K562 (cell line): ENCODE data around the gene XAB2. TPM values are rescaled to one million over a fixed set of nuclear protein-coding genes. Genes with fewer than 3 reads are reported as not detected.

Source experiments
- ATAC-seq: fragments of 200-7000 bp; cut with Tn5 transposase; 3 replicates; pipeline ENCODE4 v1.9.1; 2020; ENCODE audit warnings: moderate library complexity
- BruUV-seq: library from RNA; stranded (reverse); fragments of 400-500 nt; replicated peaks from 2 replicates; lab custom pipeline; 2021; lab: Mats Ljungman, UMichigan
- CTCF ChIA-PET: fragments of 300-600 bp; formaldehyde crosslinking; extraction: SDS; loops from one replicate; lab custom pipeline; 2021; ENCODE audit warnings: low intra/inter-chr PET ratio; lab: Yijun Ruan, JAX
- POLR2A ChIA-PET: fragments of 300-600, 350-650 bp; sonication (Branson Sonifier 250); formaldehyde crosslinking; extraction: SDS; loops from one replicate; lab custom pipeline; 2021; ENCODE audit warnings: antibody characterized with exemption, inconsistent platforms; lab: Yijun Ruan, JAX
- DNase-seq, 4 experiments: peaks; one replicate each; pipeline versions ENCODE4 v3.0.0 to v3.0.0-alpha.2; 2011 to 2018; ENCODE audit warnings: low spot score in 3 of 4, mixed read lengths in 3 of 4; ENCODE audit errors: extremely low read depth in 1 of 4
- FAIRE-seq: peaks from 2 replicates; lab custom pipeline; 2011; peaks lifted over from hg19 to GRCh38; lab: Jason Lieb, UNC
- H2AFZ ChIP-seq: 2 replicates; pipeline ENCODE4 v1.6.0; 2011; ENCODE audit warnings: low read depth, low read length, control low read depth, inconsistent platforms
- H3K27ac ChIP-seq: fragments of 200-600 bp; 3 replicates; pipeline ENCODE4 v1.8.0; 2011; ENCODE audit warnings: low read depth, mild to moderate bottlenecking, control low read depth, inconsistent platforms, low read length, moderate library complexity, mixed read lengths; ENCODE audit errors: extremely low read depth
- H3K27me3 ChIP-seq, 2 experiments: fragments of 300-600 bp in 1 of 2; 2 replicates in 1 of 2; 3 replicates in 1 of 2; pipeline versions ENCODE4 v1.6.0 to v1.8.0; 2011; ENCODE audit warnings: inconsistent platforms in 2 of 2, low read length in 2 of 2, mild to moderate bottlenecking in 1 of 2, mixed read lengths in 1 of 2, moderate library complexity in 1 of 2; ENCODE audit not compliant: control insufficient read depth in 2 of 2, insufficient read depth in 2 of 2
- H3K36me3 ChIP-seq: fragments of 300-600 bp; 3 replicates; pipeline ENCODE4 v1.8.0; 2011; ENCODE audit warnings: mild to moderate bottlenecking, low read length, inconsistent platforms; ENCODE audit not compliant: control insufficient read depth, insufficient read depth
- H3K4me1 ChIP-seq, 2 experiments: fragments of 200-600 bp in 1 of 2; replicated peaks in 1 of 2; 2 replicates in 1 of 2; 3 replicates in 1 of 2; pipeline versions ENCODE4 v1.5.1 to v1.8.0; 2011; ENCODE audit warnings: inconsistent platforms in 2 of 2, low read length in 2 of 2, mild to moderate bottlenecking in 1 of 2, mixed read lengths in 1 of 2, moderate library complexity in 1 of 2; ENCODE audit not compliant: control insufficient read depth in 2 of 2, insufficient read depth in 2 of 2
- H3K4me2 ChIP-seq: 2 replicates; pipeline ENCODE4 v1.6.1; 2011; ENCODE audit warnings: low read length, control low read depth, inconsistent platforms, mixed read lengths; ENCODE audit not compliant: insufficient read depth
- H3K4me3 ChIP-seq: fragments of 200-600 bp; sonication (generic), shearing (Covaris generic); 2 replicates; pipeline ENCODE4 v1.5.1; 2016; ENCODE audit warnings: control low read depth, inconsistent platforms
- H3K79me2 ChIP-seq: fragments of 200-600 bp; 3 replicates; pipeline ENCODE4 v1.8.0; 2011; ENCODE audit warnings: low read length, inconsistent platforms; ENCODE audit not compliant: control insufficient read depth, insufficient read depth
- H3K9ac ChIP-seq, 2 experiments: 2 replicates each; pipeline versions ENCODE4 v1.6.0 to v1.6.1; 2011; ENCODE audit warnings: low read depth in 2 of 2, low read length in 2 of 2, control low read depth in 1 of 2, inconsistent platforms in 1 of 2, mild to moderate bottlenecking in 1 of 2, mixed read lengths in 1 of 2; ENCODE audit not compliant: insufficient read depth in 1 of 2
- H3K9me1 ChIP-seq: one replicate; pipeline ENCODE4 v1.6.0; 2011; ENCODE audit warnings: inconsistent platforms, mild to moderate bottlenecking, low read length, moderate library complexity; ENCODE audit not compliant: control insufficient read depth, insufficient read depth
- H3K9me3 ChIP-seq: replicated peaks from 2 replicates; pipeline ENCODE4 v1.5.1; 2011; ENCODE audit warnings: low read depth, low read length, inconsistent platforms; ENCODE audit not compliant: control insufficient read depth, insufficient read depth
- H4K20me1 ChIP-seq: replicated peaks from 2 replicates; pipeline ENCODE4 v1.6.1; 2011; ENCODE audit warnings: low read length, inconsistent platforms, mixed read lengths; ENCODE audit not compliant: control insufficient read depth, insufficient read depth
- BRF2 ChIP-seq: IDR thresholded peaks from 3 replicates; pipeline ENCODE4 v1.6.1; 2011; ENCODE audit warnings: borderline replicate concordance, mild to moderate bottlenecking; ENCODE audit not compliant: insufficient read length, insufficient read depth
- HINFP ChIP-seq: fragments of 450-650 bp; conservative IDR thresholded peaks from 2 replicates; pipeline ENCODE4 v1.6.1; 2016; ENCODE audit warnings: missing genetic modification characterization, low read depth, mild to moderate bottlenecking, control low read depth, missing compliant biosample characterization
- JUND ChIP-seq, 2 experiments: IDR thresholded peaks; 2 replicates in 1 of 2; 3 replicates in 1 of 2; pipeline ENCODE4 v1.6.1; 2011; ENCODE audit warnings: borderline replicate concordance in 2 of 2, low read depth in 2 of 2, low read length in 2 of 2, improper control_type of control experiment in 1 of 2, missing biosample characterization in 1 of 2, missing genetic modification characterization in 1 of 2, missing genetic modification reagents in 1 of 2
- KDM2B ChIP-seq: fragments of 250-450 bp; sonication (Bioruptor Pico); IDR thresholded peaks from 2 replicates; pipeline ENCODE4 v1.8.0; 2021; ENCODE audit warnings: mild to moderate bottlenecking, moderate library complexity
- LEF1 ChIP-seq: fragments of 450-650 bp; IDR thresholded peaks from 2 replicates; pipeline ENCODE4 v1.6.1; 2016; ENCODE audit warnings: mild to moderate bottlenecking
- RBBP5 ChIP-seq: fragments of 200-600 bp; sonication (generic); IDR thresholded peaks from 2 replicates; pipeline ENCODE4 v1.6.1; 2012; ENCODE audit warnings: borderline replicate concordance, mild to moderate bottlenecking, low read length, control low read depth, inconsistent platforms; ENCODE audit not compliant: insufficient read depth, poor library complexity, severe bottlenecking
- RCOR1 ChIP-seq, 2 experiments: IDR thresholded peaks; 2 replicates each; pipeline ENCODE4 v1.6.1; 2012; ENCODE audit warnings: low read depth in 2 of 2, low read length in 2 of 2, borderline replicate concordance in 1 of 2, improper control_type of control experiment in 1 of 2
- ZC3H11A ChIP-seq: IDR thresholded peaks from 2 replicates; pipeline ENCODE4 v1.6.1; 2012; ENCODE audit warnings: low read depth, low read length, improper control_type of control experiment
- ZNF347 ChIP-seq: fragments of 450-650 bp; formaldehyde crosslinking; IDR thresholded peaks from 2 replicates; pipeline ENCODE4 v1.4.0; 2020; ENCODE audit warnings: low read depth, mild to moderate bottlenecking, moderate library complexity
- ZNF398 ChIP-seq: fragments of 250-450 bp; sonication (Bioruptor Pico); IDR thresholded peaks from 2 replicates; pipeline ENCODE4 v1.8.0; 2021; ENCODE audit warnings: moderate library complexity, mild to moderate bottlenecking, inconsistent platforms
- ZNF830 ChIP-seq: fragments of 250-450 bp; sonication (Bioruptor Pico); IDR thresholded peaks from 2 replicates; pipeline ENCODE4 v1.5.0; 2021; ENCODE audit warnings: mild to moderate bottlenecking
- WGBS: fragments of 100-300 bp; shearing (Covaris generic); methylation state at CpG from one replicate; pipeline ENCODE4 v1.1.6; 2016; ENCODE audit warnings: low coverage, mixed read lengths; ENCODE audit not compliant: insufficient coverage; ENCODE audit errors: missing lambda C conversion rate; 5-methylcytosine and 5-hydroxymethylcytosine counted together
- in situ Hi-C: fragments of 300-500 bp; cut with MboI; formaldehyde crosslinking; loops from 4 replicates; pipeline ENCODE4 v1.15.0; 2018; ENCODE audit warnings: inconsistent platforms, mixed read lengths
- intact Hi-C: fragments of 100-400 bp; cut with micrococcal nuclease; formaldehyde crosslinking; loops from 2 replicates; pipeline ENCODE4 v1.14.2; 2022
- polyA plus RNA-seq, 8 experiments: library from polyadenylated mRNA; depleted of rRNA in 4 of 8; stranded (reverse) in 5 of 8; unstranded in 3 of 8; fragments of >200 nt; fragmentation: Nextera tagmentation in 2 of 8; fragmentation: Illumina TruSeq in 1 of 8; extraction: Ambion mirVana in 2 of 8; extraction: Trizol in 1 of 8; gene quantifications; 2 replicates each; pipeline versions ENCODE4 v1.2.1 to v1.2.3, GENCODE V29; 2011 to 2014; ENCODE audit warnings: inconsistent platforms in 1 of 8, missing spikeins in 1 of 8
- total RNA-seq, 7 experiments: library from RNA; depleted of rRNA in 6 of 7; stranded (reverse); fragments of >200 nt in 6 of 7; fragmentation: Illumina TruSeq in 2 of 7; extraction: Trizol in 2 of 7; gene quantifications; 2 replicates each; pipeline versions ENCODE4 v1.2.1 to v1.2.3, GENCODE V29; 2011 to 2021; ENCODE audit warnings: low replicate concordance in 1 of 7

XAB2 gene
- total and polyA plus RNA-seq, 9 of the 15 experiments (the other 6 are each of a cell fraction or from before 2014, with no cell fraction given): 0.21 to 58.3 (median 20.0) TPM

- POLR2A ChIA-PET: interaction anchor here (0.5 to 1.4 kb wide), 6 partner anchors 9 to 540 kb away, joined by 3 to 7 read pairs (median 4); no protein-coding TSS in a partner anchor
- H3K4me2 ChIP-seq: no peak overlapping the region
- ATAC-seq (no peak; the same call in 2 of the 3 replicates), FAIRE-seq (no peak), DNase-seq (no peak)
- in situ Hi-C loops: no loop called here
- peaks cover 75% of the 10 kb centered on the region; the same call in 2 of the 3 replicates for H3K36me3 ChIP-seq
- no peak overlapping the region; a peak in 1 of 4 replicates for H3K9ac ChIP-seq
- 91% methylated on average over 28 of the region's 39 CpGs for WGBS
- intact Hi-C loops: no loop called here
- no peak overlapping the region for H3K4me3 ChIP-seq
- no peak overlapping the region for H3K27ac ChIP-seq
- no peaks in the 10 kb centered on the region for H3K27me3 ChIP-seq
- no peak overlapping the region for H2AFZ ChIP-seq
- BruUV-seq: no TSS peak
- H3K9me3 ChIP-seq: no peaks in the 10 kb centered on the region
- CTCF ChIA-PET: no interaction called here
- TF ChIP-seq ZNF347 (CRISPR knock-in tag): no peak
- no peak for TF ChIP-seq KDM2B (CRISPR knock-in tag)
- TF ChIP-seq HINFP: no peak
- TF ChIP-seq ZC3H11A: no peak
- no peak for TF ChIP-seq ZNF398 (CRISPR knock-in tag)
- TF ChIP-seq ZNF830: no peak
- no peak for TF ChIP-seq JUND (IDR thresholded peaks at IDR 0.05; ENCODE audit: borderline replicate concordance, low read depth, low read length)
- no peak for TF ChIP-seq JUND (tag; IDR thresholded peaks at IDR 0.05; ENCODE audit: borderline replicate concordance, low read depth, low read length)
- no peak for TF ChIP-seq RBBP5
- no peak for TF ChIP-seq RCOR1 (IDR thresholded peaks at IDR 0.05; ENCODE audit: borderline replicate concordance in 1 of 2, low read depth in 2 of 2, low read length in 2 of 2)
- TF ChIP-seq BRF2: no peak
- no peak for TF ChIP-seq LEF1
- no peaks in the 10 kb centered on the region for H3K9me1 ChIP-seq
- H3K4me1 ChIP-seq: peaks cover 4 to 47% of the 10 kb centered on the region in 2 experiments; a peak in 4 of 5 replicates
- peaks cover 28% of the 10 kb centered on the region for H3K79me2 ChIP-seq
- H4K20me1 ChIP-seq: no peaks in the 10 kb centered on the region
These were observed 5.4 kb downstream of the XAB2 start for GRCh38 chr19:7623725-7624603.
